Spleen (tissue), 11 donors: ENCODE results near the gene C22orf31. TPM values are rescaled to one million over a fixed set of nuclear protein-coding genes. Genes with fewer than 3 reads are reported as not detected.

ENCODE experiments used
- DNase-seq: peaks from one replicate; pipeline ENCODE4 v3.0.0-alpha.2; 2020
- H3K27ac ChIP-seq, 8 donors: fragments of 200-600 bp; sonication (generic) in 7 of 8; 1 replicate in 4 of 8; 2 replicates in 4 of 8; pipeline versions ENCODE4 v1.5.0 to v1.8.0; 2016 to 2021; ENCODE audit warnings: inconsistent platforms in 4 of 8, mild to moderate bottlenecking in 4 of 8, moderate library complexity in 1 of 8
- H3K27me3 ChIP-seq, 7 donors: fragments of 200-600 bp; sonication (generic) in 6 of 7; replicated peaks in 1 of 7; 1 replicate in 4 of 7; 2 replicates in 3 of 7; pipeline versions ENCODE4 v1.5.0 to v1.8.0; 2016 to 2021; ENCODE audit warnings: inconsistent platforms in 3 of 7, mild to moderate bottlenecking in 1 of 7
- H3K36me3 ChIP-seq, 6 donors: fragments of 200-600 bp; sonication (generic) in 5 of 6; 1 replicate in 4 of 6; 2 replicates in 2 of 6; pipeline versions ENCODE4 v1.5.0 to v1.8.0; 2016 to 2021; ENCODE audit warnings: inconsistent platforms in 2 of 6
- H3K4me1 ChIP-seq, 6 donors: fragments of 200-600 bp; sonication (generic) in 5 of 6; 1 replicate in 3 of 6; 2 replicates in 3 of 6; pipeline versions ENCODE4 v1.5.0 to v1.8.0; 2016 to 2021; ENCODE audit warnings: inconsistent platforms in 3 of 6
- H3K4me3 ChIP-seq, 8 donors: fragments of 200-600 bp; sonication (generic) in 7 of 8; 1 replicate in 4 of 8; 2 replicates in 4 of 8; pipeline versions ENCODE4 v1.5.0 to v1.8.0; 2016 to 2021; ENCODE audit warnings: inconsistent platforms in 4 of 8, mild to moderate bottlenecking in 4 of 8, moderate library complexity in 2 of 8
- H3K9me3 ChIP-seq, 8 donors: fragments of 200-600 bp; sonication (generic) in 7 of 8; 1 replicate in 4 of 8; 2 replicates in 4 of 8; pipeline versions ENCODE4 v1.5.0 to v1.8.0; 2016 to 2021; ENCODE audit warnings: inconsistent platforms in 4 of 8
- CTCF ChIP-seq, 11 experiments: fragments of 200-600 bp in 7 of 11; fragments of 450-650 bp in 4 of 11; sonication (generic) in 4 of 11; IDR thresholded peaks in 8 of 11; conservative IDR thresholded peaks in 3 of 11; 1 replicate in 7 of 11; 2 replicates in 4 of 11; pipeline versions ENCODE4 v1.4.0 to v1.8.0; 2016 to 2021; ENCODE audit warnings: antibody characterized with exemption in 11 of 11, inconsistent platforms in 4 of 11, mild to moderate bottlenecking in 1 of 11
- POLR2A ChIP-seq, 3 donors: fragments of 450-650 bp; IDR thresholded peaks; one replicate each; pipeline ENCODE4 v1.5.1; 2017; ENCODE audit warnings: antibody characterized with exemption in 3 of 3, mild to moderate bottlenecking in 1 of 3
- POLR2AphosphoS5 ChIP-seq, 3 donors: sonication (generic); formaldehyde crosslinking; IDR thresholded peaks; one replicate each; pipeline ENCODE4 v1.5.1; 2017; ENCODE audit warnings: antibody characterized with exemption in 3 of 3
- WGBS, 5 donors: extraction: QIAGEN DNeasy Blood & Tissue Kit in 3 of 5; methylation state at CpG; one replicate each; pipeline versions ENCODE4 v1.1.5 to v1.1.7; 2013 to 2018; 5-methylcytosine and 5-hydroxymethylcytosine counted together
- intact Hi-C: fragments of 100-400 bp; cut with DNase I; formaldehyde crosslinking; loops from one replicate; pipeline ENCODE4 v1.15.0; 2023; ENCODE audit warnings: low total_unique reads
- polyA plus RNA-seq, 3 donors: library from polyadenylated mRNA; stranded (reverse); fragments of 200-250 nt; gene quantifications; one replicate each; pipeline ENCODE4 v1.2.1, GENCODE V29; 2013
- total RNA-seq, 7 donors: library from RNA; depleted of rRNA in 3 of 7; stranded (reverse); fragments of >200 nt in 3 of 7; fragmentation: NEBNext Ultra II Directional in 4 of 7; extraction: Animal tissue kit (Norgen Biotek cat#: 25700) in 4 of 7; gene quantifications; one replicate each; pipeline versions ENCODE4 v1.1.0 to v1.2.1, GENCODE V29; 2016 to 2021
- donor health status: healthy with polysubstance abuse.
- donor health status: DM: no; HTN: no; CAD: no; lungs with moderate emphysema.
- donor health status: DM: no; HTN: no; CAD: no.
- donor health status: Bipolar disorder and iron deficiency.
- donor health status: healthy.
- donor health status: DM: no; HTN: no; CAD: no.
- donor health status: DM: yes; HTN: yes; CAD: no.

Gene C22orf31
- total and polyA plus RNA-seq, 10 donors = not detected

- intact Hi-C loops = no loop called here
- no peak for TF ChIP-seq POLR2A (IDR thresholded peaks at IDR 0.05)
- TF ChIP-seq CTCF (IDR thresholded peaks at IDR 0.05 in 8 of 11, conservative IDR thresholded peaks at IDR 0.05 in 3 of 11) = no peak
- no peak for TF ChIP-seq POLR2AphosphoS5 (IDR thresholded peaks at IDR 0.05)
- DNase-seq = no peak
- H3K27me3 ChIP-seq = peaks cover 0 to 8% (median 0%) of the 10 kb centered on the region in 7 donors
- WGBS, 5 donors = 85 to 92% (median 88%) methylated on average over 5 of the region's 5 CpGs
- H3K9me3 ChIP-seq = no peaks in the 10 kb centered on the region
- peak overlapping the region in 3 of 8 donors; percentile 21 to 63 (median 36) for H3K27ac ChIP-seq
- H3K4me1 ChIP-seq = peaks cover 0 to 18% (median 2%) of the 10 kb centered on the region in 6 donors
- no peaks in the 10 kb centered on the region for H3K36me3 ChIP-seq
- H3K4me3 ChIP-seq = no peak overlapping the region
Measured at GRCh38 chr22:29009148-29009547, 52.5 kb downstream of the C22orf31 start.

Other genes with a start within 250 kb of the C22orf31 start
- gene ZNRF3, start 178.3 kb downstream of the C22orf31 start, total RNA-seq = 1 to 10 TPM; 1.9 to 4.5 (median 3.4) TPM
- gene ZNRF3, start 178.3 kb downstream of the C22orf31 start, polyA plus RNA-seq = under 1 TPM; 0.15 to 0.51 (median 0.30) TPM
- gene KREMEN1, start 11.2 kb upstream of the C22orf31 start, total RNA-seq = 10 to 100 TPM; 15.0 to 41.3 (median 29.0) TPM
- 1 to 10 TPM; 1.5 to 4.7 (median 2.2) TPM for gene KREMEN1, start 11.2 kb upstream of the C22orf31 start, polyA plus RNA-seq
- 10 to 100 TPM; 38.0 to 90.3 (median 62.0) TPM for gene EMID1, start 144.1 kb upstream of the C22orf31 start, total RNA-seq
- gene EMID1, start 144.1 kb upstream of the C22orf31 start, polyA plus RNA-seq = 10 to 100 TPM; 18.5 to 62.6 (median 60.4) TPM
- 10 to 100 TPM; 17.6 to 45.8 (median 24.7) TPM for gene RHBDD3, start 206.2 kb upstream of the C22orf31 start, total RNA-seq
- 10 to 100 TPM; 16.3 to 36.5 (median 23.9) TPM for gene RHBDD3, start 206.2 kb upstream of the C22orf31 start, polyA plus RNA-seq
- gene EWSR1, start 206.4 kb upstream of the C22orf31 start, total RNA-seq = 100 to 1,000 TPM; 181 to 282 (median 266) TPM
- 100 to 1,000 TPM; 127 to 207 (median 204) TPM for gene EWSR1, start 206.4 kb upstream of the C22orf31 start, polyA plus RNA-seq
- 10 to 100 TPM; 13.8 to 41.5 (median 35.4) TPM for gene GAS2L1, start 244.8 kb upstream of the C22orf31 start, total RNA-seq
- 10 to 100 TPM in 1 of 3 donors, 1 to 10 TPM in 2; 7.0 to 21.7 (median 8.5) TPM for gene GAS2L1, start 244.8 kb upstream of the C22orf31 start, polyA plus RNA-seq